Measurements from ENCODE around the gene EVI2B.

- TF ChIP-seq CTCF (IDR thresholded peaks at IDR 0.05; ENCODE audit: low read depth, low read length, missing input control) (no peak), YY1 (IDR thresholded peaks at IDR 0.05) (no peak), ZBTB33 (IDR thresholded peaks at IDR 0.05) (no peak), REST (IDR thresholded peaks at IDR 0.05) (no peak), FOXA1 (IDR thresholded peaks at IDR 0.05) (no peak), MAX (IDR thresholded peaks at IDR 0.05) (no peak), ATF3 (IDR thresholded peaks at IDR 0.05) (no peak), GABPA (IDR thresholded peaks at IDR 0.05 in 1 of 2, conservative IDR thresholded peaks at IDR 0.05 in 1 of 2) (no peak)
These were observed 2.3 kb downstream of the EVI2B start for GRCh38 chr17:31311526-31311925.

Data from liver (tissue), 3 donors.